HG03460 (cell line): Measurements from ENCODE around the gene ALK.

ENCODE experiments used
- ATAC-seq: cut with Tn5 transposase; IDR thresholded peaks from one replicate; pipeline ENCODE4 v1.9.1; 2021; ENCODE audit not compliant: unreplicated experiment

The ALK gene

DNA sequence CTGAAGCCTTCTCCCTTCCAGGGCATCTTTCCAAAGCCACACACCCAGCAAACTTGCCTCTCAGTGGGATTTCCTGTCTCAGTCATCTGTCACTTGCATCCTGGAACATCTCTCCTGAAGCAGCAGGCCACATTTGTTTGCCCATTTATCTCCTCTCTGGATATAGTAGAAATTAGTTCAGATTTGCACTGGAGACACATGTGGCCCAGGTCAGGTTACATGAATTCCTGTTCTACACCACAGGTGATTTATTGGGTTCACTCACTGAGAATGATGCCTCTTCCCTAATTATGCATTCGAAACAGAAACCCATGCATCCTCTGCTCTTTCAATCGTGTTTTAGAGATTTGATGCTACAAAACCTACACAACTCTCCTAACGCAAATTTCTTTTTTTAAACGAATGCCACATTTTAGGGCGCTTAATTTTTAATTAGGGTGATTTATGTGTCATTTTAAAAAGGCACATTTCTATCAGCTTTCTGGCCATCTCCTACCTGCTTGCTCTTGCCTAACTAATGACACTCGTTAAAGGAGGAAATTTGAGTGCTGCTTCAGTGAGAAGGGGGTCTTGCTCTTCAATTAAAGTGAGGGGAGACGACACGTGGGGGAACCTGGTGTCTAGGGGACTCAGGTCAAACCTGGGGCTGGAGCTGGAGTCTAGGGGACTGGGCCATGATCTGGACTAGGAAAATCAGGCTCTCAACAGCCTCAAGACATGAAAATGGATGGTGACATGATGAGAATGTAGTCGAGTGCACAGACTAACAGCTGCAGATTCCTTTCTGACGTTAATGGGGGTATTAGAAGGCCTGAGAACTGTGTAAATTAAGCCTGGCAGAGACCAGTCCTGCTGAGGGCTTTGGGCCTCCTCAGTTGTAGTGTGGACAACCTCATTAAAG, 584.8 kb downstream of the ALK start:
- no peak for ATAC-seq

DNA sequence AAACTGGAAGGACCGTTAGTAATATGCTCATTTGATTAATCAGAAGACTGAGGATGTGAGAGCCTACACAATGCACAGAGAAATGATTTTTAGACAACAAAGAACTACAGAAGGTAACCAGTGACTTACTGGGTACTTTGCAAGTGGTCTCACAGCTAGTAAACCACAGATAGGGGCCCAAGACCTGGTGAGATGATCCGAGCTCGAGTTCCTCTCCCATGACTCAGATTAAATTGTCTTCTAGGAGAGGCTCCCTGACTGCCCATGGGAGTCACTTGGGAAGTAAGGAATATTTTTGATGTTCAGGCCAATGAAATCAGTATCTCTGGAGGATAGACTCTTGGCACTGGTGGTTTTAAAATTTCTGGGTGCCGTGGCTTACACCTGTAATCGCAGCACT, 586.0 kb downstream of the ALK start:
- no peak for ATAC-seq

DNA sequence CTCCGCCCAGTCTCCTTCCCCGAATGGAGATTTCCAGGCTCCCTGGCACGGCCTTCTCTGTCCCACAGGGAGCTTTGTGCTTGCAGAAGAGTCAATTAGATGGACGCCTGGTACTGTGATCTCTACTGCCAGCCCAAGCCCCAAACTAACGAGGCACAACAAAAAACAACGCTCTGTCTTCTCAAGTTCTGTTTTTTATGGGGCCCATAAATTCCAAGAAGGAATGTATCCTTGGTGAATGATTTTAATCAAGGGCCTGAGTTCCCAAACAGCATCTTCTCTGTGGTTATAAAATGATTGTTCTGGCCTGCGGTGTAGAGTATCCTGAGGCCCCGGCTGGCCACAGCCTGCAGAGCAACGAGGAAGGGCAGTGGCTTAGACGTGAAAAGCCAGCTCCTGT, 586.7 kb downstream of the ALK start:
- no peak for ATAC-seq

DNA sequence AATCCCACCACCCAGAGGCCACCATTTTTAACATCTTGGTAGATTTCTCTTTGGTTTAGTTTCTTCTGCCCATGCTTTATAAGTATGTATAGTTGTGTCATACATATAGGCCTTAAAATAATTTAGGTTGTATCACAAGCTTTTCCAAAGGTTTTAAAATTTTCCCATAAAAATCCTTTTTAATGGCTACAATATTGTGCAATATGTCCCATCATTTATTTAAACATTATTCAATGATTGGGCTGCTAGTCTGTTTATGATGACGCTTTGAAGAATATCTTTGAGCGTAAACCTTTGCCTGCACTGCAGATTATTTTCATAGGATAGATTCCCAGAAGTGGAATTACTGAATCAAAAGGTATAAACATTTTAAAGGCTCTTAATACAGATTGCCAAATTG, 588.8 kb downstream of the ALK start:
- ATAC-seq = no peak

DNA sequence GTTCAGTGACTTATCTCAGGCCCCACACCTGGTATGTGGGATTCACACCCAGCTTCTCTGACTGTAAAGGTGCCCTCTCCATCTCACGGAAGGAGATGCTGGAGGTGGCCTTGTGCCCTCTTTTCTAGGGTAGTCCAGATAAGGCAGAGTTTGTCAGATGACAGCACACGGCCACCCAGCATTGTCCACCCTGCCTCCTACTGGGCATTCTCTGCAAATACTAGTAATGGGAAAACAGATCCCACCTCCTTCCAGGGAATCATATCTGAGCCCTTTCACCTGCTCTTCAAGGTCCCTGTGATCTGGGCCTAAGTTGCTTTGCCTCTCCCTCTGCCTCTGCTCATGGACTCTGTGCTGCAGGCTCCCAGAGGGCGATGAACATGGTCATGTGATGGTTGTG, 591.5 kb downstream of the ALK start:
- no peak for ATAC-seq

DNA sequence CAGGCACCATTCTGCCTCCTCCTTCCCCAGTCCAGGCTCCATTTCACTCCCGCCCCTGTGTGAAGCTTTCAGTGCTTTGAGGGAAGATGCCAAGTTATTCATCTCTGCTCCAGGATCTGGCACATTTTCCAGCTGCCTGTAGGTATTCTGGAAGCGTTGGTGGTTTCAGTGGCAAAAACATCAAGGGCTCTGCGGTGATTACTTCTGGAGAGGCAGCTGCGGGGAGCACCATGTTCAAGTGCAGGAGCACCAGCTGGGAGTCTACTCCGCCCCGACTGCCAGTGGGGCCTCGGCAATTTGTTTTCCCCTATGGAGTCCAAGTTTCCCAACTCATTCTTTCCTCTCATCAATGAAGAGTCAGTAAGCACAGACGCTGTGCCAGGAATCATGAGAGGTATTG, 594.5 kb downstream of the ALK start:
- no peak for ATAC-seq

DNA sequence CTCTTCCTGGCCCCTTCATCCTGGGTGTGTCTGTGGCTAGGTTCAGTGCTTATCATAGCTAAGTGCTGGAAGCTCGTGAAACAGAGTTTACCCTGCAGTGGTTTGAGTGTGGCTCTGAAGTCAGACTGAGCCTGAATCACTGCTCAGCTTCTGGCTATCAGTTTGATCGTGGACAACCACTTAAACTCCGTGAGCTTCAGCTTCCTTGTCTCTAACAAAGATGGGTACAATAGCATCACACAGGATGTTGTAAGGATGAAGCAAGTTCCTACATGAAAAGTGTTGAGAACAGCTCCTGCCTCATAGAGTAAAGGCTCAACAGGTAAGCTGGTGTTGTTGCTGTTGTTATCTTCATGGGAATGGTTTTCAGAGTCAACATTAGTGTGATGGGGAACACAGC, 595.8 kb downstream of the ALK start:
- ATAC-seq = no peak

DNA sequence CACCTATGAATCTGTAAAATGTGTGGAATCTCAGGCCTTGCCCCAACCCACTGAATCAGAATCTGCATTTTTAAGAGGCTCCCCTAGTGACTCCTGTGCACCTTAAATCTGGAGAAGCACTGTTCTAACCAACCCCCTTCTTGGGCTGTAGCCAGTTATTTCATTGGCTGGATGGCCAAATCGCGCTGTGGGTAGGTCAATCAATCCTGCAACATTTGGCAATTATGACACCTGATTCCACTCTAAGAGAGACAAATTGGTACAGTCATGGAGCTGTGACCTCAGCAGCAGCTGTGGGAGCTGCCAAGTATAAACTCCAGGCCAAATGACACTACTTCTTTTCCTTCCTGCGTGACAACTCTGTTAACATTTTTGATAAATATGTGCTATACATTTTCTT, 597.4 kb downstream of the ALK start:
- no peak for ATAC-seq

DNA sequence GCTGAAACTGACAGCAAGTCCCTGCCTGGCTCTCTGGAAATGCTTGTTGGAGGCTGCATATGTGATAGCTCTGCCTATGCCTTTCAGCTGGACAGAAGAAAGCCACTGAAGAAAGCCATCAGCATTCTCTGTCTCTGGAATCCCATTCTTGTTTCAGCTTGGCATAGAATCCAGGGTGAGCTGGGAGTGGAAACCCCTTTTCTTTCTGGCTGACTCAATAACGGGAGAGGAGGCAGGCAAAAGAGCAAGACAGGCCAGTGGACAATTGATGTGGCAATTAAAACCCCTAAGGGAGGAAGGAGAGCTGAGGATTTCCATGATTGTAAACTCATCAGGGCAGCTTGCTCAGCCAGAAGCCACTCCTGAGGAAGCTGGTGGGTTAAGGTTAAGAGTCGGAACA, 598.1 kb downstream of the ALK start:
- ATAC-seq = no peak

DNA sequence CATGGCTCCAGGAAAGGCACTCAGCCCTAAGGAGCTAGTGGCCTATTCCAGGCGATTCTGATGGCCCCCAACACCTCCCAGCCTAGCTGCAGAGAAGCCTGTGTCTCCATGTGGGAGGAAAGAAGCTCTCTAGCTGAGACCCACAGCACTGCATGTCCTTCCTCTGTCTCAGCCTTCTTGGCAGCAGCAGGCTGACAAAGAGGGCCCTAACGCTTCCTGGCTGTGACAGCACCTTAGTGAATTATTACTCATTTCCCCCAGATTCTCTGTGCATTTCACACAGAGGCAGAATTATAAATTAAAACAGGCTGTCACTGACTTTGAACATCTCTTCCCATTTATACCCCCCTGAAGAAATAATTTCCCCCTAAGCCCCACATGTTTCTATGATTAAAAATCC, 599.4 kb downstream of the ALK start:
- no peak for ATAC-seq

DNA sequence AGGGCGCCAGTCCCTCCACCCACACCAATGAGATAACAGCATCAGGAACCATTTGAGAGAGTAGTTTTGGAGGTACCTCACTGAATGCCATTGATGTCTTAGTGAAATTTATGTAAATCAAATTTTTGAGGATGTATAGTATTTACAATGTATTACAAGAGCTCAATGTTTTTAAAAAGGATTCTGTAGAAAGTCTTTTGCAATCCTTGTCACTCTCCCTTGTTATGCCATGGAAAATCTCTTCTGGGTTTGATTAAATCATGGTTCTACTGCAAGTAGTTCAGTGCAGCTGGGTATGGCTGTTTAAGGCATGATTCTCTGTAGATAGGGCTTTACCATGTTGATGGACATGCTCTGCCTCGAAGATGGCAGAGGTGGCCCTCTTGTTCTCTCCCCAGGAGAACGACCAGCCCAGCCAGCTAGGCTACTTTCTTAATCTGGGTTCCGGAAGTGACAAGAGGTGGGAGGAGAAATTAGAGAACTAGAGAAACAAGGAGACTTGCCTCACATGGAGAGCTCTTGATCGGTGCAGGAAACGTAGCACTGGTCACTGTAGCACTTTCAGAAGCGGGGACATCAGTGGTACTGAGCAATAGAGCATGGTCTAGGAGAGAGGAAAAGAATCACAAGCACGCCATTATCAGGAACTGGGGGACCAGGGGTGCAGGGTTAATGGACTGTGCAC, 603.4 kb downstream of the ALK start:
- no peak for ATAC-seq

DNA sequence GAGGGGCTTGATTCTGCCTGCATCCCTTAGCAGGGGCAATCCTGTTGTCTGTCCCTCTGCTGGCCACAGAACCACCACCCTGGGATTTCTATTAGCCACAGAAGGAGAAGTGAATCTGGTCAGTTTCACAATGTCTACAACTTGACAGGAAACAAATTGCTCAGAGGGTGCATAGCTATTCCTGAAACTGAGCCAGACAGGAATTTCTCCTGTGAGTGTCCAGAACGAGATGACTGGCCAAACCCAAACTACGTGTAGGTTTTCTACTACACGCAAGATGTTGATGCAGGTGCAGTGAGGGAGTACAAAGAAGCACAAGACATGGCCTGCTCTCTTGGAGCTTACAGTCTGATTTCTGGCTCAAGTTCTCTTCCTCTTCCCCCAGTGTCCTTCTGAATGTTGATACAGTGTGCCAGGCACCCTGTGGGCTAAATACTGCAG, 604.3 kb downstream of the ALK start:
- ATAC-seq = peak; percentile 41

DNA sequence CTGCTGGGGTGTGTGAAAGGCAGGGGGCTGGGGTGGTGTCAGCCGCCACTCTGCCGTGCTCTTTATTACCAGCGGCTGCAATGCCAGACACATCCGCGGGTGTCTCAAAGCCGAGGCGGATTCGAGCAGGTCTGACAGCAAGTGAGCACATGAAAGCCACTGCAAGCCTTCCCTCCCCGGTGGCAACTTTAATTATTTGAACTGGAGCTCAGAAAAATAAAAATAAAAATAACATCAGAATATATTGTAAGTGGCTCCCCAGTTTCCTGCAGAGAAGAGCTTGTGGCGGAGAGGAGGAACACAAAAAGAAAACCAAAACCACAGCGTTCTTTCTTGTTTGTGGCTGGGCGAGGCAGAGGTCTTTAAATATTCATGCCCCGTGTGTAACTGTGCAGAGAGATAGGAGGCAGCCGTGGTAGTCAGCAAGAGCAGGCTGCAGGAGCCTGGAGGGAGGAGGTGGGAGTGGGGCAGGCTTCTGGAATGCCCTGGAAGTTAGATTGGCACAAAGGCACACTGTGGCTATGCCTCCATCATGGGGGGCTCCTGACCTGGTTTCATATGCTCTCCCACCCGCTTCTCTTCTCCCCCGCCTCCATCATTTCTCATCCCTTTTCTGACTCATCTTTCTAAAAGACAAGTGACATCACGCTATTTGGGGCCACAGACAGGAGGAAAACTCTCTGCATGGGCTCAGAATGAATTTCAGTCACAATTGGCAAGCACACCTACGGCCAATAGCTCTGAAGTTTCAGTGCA, 606.4 kb downstream of the ALK start:
- ATAC-seq = peak; percentile 67

DNA sequence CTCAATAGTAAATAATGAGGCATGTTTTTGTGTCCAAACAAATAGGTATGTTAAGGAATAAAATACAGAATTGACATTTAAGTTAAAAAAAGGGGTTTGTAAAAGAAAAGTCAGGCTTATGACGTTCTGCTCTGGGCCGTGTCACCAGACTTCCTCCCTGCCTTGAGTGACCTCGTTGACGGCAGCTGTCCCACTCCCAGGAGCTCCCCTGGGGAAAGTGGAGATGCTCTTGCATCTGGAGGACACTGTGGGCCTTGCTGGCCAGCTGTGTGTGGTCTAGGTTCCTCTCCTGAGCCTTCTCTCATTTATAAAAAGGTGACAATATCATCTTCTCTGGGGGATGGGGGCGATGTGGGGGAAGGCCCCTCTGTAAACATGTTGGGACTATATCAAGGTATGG, 609.9 kb downstream of the ALK start:
- ATAC-seq = no peak

DNA sequence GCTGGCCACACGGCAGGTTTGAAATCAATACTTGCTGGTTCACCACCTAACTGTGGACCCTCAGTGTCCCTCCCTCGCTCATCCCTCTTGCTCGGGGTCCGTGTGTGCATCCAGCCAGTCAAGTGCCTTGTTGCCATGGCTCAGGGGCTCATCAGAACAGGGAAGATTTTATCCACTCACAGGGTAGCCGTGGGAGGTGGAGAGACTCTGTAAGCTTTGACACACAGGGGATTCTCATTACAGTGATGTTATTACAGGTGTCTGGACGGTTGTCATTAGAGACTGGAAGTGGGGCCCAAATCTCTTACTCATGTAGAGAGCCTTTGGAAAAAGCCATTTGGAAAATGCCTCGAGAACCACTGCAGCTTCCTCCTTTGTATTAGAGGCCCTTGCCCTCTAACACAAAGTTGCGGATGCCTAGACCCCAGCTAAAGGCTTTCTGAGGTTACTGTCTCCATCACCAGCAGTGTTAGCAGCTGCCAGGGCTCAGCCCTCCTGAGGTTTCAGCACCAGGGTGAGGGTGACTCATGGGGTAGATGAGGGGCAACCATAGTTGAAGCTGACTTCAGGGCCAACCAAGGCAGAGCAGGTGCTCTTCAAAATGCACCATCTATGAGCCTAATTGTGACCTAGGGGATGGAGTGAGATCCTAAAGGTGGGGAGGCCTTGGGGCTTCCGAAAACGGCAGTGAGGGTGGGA, 610.6 kb downstream of the ALK start:
- no peak for ATAC-seq

DNA sequence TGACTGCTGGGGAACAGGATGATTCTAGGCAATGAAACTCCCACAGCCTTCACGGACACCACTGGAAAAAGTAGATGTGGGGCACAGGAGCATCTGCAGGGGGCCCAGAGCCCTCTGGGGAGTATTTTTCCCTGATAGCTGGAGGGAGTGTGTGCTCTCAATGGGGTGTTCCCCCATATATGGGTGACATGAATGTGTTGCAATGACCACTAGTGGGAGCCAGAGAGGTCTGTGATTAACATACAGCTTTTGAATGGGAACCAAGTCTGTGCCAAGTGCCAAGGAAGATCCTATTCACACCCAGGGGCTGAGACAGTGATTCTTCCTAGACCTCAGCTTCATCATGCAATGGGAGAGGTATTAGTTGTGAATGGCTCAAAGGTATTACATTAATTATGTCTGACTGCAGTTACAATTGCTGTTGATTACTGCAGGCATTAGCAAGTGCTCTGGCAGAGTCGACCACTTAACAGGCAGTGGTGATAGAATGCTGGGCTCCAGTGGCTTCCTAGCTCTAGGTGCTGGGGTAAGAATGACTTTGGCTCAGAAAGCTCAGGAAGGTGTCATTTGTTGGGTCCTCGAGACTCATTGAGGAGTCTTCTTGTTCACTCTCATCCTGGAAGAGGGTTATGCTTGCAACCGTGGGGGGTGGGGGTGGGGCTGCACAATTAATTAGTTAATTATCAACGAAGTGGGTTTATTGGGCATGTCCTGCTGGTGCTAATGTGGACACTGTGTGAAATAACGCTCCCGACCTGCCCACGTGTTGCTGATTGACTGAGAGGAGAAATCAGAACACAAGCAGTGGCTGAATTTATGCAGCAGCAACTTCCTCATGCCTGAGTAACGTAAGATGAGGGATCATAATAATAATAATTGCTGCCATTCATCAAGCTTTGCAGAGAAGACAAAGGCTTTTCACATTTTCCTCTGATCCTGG, 612.0 kb downstream of the ALK start:
- no peak for ATAC-seq

DNA sequence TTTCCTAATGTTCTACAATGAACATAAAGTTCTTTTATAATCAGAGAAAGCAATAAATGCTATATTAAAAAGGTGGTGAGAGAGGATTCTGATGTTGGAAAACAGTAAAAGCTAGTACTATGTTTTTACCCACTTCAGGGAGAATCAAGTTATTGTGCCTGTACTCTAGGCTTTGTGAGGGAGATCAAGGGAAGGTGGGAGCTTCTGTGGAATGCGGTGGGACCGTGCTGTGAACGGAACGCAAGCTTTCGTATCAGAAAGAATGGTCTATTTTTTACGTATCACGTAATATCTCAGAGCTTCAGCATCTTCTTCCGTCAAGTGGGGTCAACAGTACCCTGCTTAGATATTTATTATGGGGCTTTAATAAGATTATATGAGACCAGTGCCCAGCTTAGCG, 613.0 kb downstream of the ALK start:
- ATAC-seq = no peak

DNA sequence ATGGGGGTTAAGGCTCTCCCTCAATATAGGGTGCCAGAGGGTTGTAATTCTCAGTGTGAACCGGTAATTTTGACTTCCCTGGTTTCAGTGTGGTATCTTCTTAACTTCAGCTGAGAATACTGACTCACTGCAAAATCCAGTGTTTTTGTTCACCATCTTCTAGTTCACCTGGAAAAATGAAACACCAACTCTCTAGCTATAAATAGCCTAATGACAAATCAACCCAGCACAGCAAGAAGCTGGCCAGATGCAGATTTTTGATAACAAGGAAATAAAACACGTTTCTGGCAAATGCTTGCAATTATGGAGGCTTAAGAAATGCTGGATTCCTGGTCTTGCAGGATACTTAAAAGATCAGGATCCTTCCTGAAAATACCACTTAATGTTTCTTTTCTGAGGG, 613.9 kb downstream of the ALK start:
- no peak for ATAC-seq

DNA sequence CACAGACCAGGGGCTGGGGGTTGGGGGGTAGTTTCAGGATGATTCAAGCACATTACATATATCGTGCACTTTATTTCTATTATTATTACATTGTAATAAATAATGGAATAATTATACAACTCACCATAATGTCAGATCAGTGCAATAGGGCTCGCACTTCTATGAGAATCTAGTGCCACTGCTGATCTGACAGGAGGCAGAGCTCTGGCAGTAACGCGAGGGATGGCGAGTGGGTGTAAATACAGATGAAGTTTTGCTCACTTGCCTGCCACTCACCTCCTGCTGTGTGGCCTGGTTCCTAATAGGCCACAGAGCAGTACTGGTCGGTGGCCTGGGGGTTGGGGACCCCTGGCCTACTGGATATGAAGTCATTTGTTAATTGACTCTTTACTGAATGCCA, 615.6 kb downstream of the ALK start:
- no peak for ATAC-seq

DNA sequence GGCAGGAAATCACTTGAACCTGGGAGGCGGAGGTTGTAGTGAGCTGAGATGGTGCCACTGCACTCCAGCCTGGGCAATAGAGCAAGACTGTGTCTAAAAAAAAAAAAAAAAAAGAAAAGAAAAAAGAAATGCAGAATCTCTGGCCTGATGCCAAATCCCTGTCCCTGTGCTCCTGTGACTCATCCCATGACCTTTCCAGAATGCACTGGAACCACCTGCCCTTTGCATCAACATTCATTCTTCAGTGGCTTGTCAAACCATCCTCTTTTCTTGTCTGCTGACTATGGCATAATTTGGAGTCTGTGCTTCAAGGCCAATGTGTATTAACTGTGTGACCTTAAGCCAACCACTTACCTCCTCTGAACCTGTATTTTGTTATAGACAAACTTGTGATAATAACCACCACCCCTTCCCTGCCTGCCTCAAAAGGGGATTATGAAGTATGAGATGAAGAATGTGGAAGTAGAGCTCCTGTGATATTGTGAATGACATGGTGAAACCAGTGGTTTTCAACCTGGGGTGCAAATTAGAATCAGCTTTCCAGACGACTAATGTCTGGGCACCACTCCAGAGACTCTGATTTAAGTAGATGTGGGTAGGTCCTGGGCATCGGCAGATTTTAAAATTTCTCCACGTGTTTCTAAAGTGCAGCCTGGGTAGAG, 616.9 kb downstream of the ALK start:
- ATAC-seq = no peak
